ENCODE measurements around the gene FKRP.

FKRP gene

DNA sequence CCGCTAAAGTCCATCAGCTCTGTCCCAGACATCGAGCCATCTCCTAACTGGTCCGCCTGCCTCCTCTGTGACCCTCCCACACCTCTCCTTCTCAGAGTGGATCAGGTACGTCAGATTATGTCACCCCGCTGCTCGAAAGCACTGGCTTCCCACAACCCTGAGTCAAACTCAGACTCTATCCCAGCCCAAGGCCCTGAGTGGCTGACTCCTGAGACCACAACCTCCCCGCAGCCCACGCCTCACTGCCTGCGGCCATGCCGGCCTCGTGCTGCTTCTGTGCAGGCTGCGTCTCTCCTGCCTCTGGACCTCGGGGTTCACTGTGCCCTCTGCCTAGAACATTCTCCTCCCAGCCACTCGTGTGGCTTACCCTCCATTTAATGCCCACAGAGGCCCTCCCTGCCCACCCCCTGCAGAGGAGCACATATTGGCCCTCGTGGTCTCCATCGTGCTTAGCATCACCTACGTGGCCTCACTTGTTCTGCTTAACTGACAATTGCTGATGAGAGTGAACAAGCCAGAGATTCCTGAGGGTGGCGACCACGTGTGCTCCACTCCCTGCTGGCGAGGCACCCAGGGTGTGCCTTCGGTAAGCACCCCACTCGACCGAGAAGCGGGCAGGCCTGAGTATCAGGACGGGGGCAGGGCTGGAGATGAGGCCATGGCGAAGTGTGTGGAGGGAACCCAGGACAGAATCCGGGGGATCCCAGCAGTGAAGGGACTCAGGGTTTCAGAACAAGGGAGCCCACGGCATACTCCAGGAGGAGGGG lies 13.5 kb upstream of the FKRP start:
- DNase-seq = no peak

DNA sequence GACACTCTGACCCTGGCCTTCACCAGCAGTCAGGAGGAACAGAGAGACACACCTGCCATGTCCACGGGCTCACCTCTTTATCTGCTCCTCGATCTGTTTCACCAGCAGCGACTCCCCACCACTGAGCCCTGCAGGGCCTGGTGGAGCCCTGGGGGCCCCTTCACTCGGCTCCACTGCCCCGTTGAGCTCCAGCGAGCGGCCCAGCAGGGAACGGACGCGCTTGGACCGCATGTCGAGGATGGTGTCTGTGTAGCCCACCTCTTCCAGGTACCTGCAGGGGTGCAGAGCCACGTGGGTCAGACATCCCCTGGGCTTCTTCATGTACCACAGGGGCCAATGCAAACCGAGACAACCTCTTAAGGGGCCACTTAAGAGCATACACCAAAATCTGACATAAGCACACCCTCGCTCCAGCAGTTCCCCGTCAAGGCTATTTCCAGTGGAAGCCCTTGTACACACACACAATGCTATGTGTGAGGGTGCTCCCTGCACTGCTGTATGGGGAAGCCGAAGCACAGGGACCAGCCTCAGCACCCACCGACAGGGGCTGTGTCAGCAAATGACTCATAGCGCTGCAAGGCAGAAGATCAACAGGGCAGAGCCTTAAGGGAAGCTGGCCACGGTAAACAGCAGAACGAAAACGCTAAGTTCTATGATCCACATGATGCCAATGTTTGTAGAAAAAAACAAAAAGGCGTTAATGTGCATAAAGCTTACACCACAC lies 12.7 kb upstream of the FKRP start:
- DNase-seq = no peak

DNA sequence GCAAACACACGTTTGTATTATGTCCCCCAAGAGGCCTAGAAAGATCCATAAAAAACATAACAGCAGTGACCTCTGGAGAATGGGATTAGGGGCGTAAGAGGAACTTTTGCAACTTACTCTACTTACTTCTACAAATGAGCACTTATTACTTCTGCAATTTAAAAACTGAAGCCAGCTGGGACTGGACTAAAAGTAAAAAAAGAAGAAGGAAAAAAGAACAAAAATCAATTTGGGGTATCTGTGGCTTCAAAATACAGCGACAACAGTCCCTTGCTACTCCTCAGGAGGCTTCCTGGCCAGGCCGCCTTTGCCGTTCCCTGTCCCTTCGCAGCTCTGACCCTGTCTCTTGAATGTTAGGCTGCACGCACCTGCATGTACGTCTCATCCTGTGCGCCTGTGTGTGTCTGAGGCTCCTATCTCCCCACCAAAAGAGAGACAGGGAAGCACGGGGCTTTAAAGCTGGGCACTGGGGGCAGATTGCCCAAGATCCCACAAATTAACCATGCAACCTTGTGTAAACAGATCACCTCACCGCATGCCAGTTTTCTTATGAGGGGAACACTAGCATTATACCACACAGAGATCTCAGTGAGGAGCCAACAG lies 12.1 kb upstream of the FKRP start:
- DNase-seq = no peak

DNA sequence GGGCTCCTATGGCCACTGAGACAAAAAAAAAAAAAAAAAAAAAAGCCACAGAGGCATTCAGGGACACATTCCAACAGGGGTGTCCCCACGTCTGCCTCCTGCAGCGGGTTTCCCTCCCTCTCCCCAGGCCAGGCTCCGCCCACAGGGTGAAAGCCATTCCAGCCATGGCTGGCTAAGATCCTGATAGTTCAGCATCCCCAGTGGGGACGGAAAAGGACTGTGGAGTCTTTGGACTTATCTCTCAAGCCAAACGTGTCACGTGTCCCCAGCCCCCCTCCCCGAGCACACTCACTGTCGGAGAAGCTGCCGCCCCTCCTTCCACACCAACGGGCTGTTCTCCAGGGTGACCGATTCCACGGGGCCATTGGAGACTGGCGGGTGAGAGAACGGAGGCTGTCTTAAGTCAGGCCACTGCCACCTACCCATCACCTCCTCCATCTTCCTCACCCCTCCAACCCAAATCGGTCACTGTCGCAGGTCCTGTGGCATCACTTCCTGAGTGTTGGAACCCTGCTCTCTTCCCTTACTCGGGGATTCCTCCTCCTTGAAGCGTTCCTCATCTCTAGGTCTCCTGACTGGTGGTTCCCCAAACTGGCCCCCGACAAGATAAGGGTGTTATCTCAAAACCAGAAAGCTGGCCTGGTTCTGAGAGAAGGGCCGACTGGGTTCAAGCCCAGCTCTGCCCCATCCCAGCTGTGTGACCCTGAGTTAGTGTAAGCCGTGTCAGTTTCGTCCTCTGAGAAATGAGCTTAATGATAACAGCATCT lies 9.1 kb upstream of the FKRP start:
- no peak for DNase-seq

DNA sequence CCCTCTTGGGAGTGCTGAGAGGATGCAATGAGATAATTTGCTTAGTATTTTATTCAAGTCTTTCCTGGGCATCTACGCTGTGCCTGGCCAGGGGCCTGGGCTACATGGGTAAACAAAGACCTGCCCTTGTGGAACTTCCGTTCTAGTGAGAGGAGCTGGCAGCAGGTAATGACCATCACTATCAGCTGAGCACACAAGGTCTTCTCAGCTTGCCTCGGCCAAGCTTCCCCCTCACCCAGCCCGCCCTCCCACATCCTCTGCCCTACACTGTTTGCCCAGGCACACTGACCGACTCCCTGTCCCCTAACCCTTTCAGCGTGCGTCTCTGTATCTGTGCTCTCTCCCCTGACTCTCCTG lies 8.6 kb upstream of the FKRP start:
- no peak for DNase-seq

DNA sequence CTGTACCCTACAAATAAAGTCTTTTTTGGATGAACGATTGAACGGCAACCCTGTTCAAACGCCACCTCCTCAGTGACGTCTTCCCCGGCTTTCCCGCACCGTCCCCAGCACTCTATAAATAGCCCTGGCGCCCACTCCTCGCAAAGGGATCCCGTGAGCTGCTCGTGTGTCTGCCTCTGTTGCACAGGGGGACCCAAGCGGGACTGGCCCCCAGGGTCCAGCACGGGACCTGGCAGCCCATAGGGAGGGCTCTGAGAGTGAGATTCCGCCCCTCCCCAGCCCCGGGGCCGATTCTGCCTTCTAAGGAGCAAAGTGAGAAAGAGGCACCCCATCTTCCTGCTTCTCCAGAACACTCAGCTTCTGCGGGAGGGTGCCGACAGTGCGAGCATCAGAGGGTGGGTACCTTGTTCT lies 8.1 kb upstream of the FKRP start:
- no peak for DNase-seq

DNA sequence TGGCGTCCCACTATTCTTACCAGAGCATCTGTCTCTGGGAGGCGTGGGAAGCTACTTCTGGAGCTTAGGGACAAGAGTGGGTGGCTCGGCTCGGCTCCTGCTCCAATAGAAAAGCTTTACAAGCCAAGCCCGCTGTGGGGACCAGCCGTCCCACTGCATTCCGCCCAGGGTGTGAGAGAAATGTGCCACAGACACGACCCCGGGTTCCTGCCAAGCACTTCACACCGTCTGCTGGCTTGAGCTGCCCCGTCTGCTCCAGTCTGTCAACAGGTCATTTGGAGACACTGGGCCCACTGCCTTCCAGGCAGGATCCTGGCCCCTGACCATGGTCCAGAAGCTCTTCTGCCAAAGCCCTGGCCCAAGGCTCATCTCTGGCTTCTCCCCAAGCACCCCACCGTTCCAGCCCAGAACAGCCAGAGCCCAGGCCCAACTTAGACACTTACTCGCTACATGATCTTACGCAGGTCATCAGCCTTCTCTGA lies 6.5 kb upstream of the FKRP start:
- no peak for DNase-seq

DNA sequence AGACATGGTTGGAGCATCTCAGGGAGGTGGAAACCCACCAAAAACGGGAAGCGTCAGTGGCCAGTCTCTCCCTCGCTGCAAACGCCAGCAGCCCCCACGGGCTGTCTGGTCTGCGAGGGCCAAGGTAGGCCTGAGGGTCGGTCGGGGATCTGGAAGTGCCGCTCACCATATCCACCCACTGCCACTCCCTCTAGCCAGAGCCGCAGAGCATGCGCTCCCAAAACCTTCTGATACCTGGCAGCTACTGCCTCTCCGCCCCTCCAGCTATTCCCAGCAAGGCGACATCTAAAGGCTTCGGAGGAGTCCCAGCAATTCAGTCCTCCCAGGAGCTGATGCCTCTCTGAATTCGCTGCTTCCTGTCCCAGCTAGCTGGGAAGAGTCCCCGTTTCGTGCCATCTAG lies 4.4 kb upstream of the FKRP start:
- DNase-seq = no peak

DNA sequence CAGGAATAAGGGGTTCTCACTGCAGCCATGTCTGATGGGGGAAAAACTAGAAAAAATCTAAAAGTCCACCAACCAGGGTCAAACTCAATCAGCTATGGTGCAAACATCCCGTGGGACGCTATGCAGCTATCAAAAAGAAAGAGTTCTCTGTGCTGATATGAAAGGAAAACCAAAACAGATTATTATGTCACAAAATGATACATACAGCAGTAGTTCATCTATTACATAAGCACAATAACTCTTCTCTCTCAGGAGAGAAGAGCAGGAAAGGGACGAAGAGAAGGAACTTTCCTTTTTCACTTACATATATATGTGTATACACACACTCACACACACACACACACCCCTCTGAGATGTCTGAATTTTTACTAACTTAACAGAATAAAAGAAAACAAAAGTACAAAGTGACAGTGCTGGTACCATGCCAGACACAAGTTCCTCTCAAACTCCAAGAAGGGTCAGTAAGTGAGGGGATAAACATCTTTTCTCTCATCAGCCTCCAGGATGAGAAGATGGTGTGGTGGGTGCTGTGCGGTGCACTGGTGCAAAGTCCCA lies 2.9 kb upstream of the FKRP start:
- no peak for DNase-seq

DNA sequence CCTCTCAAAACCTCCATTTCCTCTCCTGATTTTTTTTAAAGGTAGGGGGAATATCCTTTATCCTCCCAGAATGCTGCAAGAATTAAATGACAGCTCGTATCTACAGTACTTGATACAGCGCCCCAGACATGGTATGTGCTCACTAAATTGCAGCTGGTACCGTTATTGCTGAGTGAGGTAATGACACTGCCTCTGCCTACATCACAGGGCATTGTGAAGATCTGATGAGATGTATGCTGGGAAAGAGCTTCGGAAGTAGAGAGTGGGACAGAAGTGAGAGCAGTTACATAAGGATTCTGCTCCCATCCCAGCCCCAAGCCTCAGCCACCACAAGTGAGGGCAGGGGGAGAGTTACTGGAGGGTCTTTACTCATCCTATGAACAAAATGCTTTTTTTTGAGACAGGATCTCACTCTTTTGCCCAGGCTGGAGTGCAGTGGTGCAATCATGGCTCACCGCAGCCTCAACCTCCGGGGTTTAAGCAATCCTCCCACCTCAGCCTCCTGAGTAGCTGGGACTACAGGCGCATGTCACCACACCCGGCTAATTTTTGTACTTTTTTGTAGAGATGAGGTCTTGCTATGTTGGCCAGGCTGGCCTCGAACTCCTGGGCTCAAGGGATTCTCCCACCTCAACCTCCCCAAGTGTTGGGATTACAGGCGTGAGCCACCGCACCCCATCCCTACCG lies 1.7 kb upstream of the FKRP start:
- DNase-seq = no peak

DNA sequence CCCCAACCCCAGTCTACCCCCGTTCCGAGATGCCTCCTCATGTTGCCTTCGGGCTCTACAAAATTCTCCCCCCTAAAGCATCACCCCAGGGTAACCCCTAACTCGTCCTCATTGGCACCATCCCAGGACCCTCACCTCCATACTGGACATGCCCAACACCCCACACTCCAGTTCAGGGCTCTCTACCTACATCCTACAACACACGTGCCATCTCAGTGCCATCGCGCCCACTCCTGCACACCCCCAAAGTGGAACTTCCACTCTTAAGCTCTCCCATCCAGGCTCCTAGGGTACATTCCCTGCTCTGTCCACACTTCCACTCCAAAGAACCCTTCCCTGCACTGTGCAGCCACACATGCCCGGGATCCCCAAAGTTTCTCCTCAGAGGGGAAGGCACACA lies 827 bp upstream of the FKRP start:
- DNase-seq = no peak

DNA sequence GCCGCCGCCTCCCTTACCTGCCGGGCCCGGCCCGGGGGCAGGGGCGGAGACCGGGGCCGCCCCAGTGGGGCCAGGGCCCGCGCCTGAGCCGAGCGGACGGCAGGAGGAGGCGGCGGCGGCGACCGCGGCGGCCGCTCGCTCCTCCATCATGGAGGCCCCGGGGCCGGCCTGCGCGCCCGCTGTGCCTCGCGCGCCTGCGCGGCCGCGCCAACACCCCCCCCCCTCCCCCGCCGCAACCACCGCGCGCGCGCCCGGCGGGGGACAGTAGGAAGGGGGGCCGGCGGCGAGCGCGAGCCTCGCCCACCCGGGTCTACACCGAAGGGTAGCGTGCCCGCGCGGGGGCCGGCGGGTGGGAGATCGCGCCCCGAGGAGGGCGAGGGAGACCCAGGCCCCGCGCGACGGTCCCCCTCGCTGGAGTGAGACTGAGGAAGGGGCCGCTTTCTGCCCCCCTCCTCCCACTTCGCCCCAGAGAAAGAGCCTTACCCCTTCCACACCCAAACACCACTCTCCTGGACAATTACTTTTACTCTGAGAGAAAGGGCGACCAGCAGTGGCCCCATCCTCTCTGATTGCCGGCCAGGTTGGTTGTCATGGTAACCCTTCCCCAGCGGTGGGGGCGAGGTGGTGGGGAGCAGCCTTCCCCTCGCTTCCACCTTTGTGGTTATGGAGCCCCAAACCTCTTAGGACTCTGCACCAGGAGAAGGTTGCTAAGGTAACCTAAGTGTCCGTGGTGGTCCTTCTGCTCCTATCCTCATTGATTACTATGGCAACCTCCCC lies 612 bp downstream of the FKRP start, which contains the start of gene STRN4:
Gene STRN4, minus strand, starts transcription at position 170 of the 777 bp plus-strand sequence. Its CDS starts 20 bp downstream, at position 150.
- peak; percentile 68 for DNase-seq

DNA sequence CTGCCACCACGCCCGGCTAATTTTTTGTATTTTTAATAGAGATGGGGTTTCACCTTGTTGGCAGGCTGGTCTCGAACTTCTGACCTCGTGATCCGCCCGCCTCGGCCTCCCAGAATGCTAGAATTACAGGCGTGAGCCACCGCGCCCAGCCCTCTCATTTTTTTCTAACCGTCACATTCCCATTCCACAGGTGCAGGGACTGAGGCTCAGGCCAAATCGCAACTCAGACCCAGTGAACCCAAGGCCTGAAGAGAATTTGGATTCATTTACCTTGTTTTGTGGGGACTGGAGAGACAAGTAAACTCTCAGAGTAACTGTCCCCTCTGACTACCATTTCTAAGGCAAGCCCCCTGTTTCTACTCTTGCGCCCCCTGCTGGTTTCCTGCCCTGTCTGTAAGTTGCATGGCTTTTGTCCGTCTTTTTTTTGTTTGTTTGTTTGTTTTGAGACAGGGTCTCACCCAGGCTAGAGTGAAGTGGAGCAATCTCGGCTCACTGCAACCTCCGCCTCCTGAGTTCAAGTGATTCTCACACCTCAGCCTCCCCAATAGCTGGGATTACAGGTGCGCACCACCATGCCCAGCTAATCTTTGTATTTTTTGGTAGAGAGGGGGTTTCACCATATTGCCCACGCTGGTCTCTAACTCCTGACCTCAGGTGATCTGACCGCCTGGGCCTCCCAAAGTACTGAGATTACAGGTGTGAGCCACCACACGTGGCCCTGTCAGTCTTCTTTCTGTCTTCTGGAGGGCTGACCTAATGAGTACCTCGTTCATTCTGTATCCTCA lies 2.7 kb downstream of the FKRP start:
- peak; percentile 23 for DNase-seq

DNA sequence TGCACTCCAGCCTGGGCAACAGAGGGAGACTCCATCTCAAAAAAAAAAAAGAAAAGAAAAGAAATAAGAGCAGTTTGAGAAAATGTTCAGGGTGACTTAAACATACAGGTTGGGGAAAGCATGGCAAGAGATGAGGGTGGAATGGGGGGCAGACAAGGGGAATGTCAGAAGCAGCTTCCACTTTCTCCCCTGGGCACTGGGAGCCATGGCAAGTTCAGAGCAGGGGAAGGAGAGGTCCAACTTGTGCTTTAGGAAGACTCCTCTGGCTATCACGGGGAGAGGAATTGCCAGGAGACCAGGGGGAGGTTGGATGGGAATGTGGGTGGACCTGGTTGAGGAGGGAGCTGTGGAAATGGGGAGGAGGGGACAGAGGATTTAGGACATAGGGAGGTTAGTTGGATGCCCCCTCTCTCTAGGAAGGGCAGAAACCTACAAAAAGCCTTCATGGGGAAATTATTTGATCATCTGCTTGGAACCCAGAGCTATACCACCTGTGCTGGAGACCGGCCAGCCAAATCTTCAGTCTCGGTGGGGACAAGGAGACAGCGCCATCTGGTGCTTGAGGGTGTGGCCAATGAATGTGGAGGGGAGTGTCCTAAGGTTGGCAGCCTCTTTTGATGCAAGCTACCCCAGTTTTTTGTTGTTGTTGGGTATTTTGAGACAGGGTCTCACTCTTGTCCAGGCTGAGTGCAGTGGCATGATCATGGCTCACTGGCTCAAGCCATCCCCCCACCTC lies 7.7 kb downstream of the FKRP start:
- peak; percentile 95 for DNase-seq

DNA sequence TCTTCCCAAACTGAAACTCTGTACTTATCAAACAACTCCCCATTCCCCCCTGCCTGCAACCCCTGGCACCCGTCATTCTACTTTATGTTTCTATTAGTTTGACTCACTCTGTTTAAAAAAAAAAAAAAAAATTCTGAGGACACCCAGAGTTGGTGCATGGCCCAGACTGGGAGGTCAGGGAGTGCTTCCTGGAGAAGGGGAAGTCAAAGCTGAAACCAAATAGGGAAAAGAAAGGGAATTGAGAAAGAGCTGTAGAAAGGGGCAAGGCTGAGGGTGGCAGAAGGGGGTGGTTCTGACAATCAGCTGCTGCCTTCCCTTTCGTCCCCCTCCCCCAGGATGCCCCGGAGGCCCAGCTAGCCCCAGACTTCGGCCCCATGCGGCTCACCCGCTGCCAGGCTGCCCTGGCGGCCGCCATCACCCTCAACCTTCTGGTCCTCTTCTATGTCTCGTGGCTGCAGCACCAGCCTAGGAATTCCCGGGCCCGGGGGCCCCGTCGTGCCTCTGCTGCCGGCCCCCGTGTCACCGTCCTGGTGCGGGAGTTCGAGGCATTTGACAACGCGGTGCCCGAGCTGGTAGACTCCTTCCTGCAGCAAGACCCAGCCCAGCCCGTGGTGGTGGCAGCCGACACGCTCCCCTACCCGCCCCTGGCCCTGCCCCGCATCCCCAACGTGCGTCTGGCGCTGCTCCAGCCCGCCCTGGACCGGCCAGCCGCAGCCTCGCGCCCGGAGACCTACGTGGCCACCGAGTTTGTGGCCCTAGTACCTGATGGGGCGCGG lies 9.4 kb downstream of the FKRP start:
- DNase-seq = no peak

DNA sequence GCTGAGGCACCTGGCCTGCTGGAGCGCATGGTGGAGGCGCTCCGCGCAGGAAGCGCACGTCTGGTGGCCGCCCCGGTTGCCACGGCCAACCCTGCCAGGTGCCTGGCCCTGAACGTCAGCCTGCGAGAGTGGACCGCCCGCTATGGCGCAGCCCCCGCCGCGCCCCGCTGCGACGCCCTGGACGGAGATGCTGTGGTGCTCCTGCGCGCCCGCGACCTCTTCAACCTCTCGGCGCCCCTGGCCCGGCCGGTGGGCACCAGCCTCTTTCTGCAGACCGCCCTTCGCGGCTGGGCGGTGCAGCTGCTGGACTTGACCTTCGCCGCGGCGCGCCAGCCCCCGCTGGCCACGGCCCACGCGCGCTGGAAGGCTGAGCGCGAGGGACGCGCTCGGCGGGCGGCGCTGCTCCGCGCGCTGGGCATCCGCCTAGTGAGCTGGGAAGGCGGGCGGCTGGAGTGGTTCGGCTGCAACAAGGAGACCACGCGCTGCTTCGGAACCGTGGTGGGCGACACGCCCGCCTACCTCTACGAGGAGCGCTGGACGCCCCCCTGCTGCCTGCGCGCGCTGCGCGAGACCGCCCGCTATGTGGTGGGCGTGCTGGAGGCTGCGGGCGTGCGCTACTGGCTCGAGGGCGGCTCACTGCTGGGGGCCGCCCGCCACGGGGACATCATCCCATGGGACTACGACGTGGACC lies 10.1 kb downstream of the FKRP start:
- DNase-seq = no peak

DNA sequence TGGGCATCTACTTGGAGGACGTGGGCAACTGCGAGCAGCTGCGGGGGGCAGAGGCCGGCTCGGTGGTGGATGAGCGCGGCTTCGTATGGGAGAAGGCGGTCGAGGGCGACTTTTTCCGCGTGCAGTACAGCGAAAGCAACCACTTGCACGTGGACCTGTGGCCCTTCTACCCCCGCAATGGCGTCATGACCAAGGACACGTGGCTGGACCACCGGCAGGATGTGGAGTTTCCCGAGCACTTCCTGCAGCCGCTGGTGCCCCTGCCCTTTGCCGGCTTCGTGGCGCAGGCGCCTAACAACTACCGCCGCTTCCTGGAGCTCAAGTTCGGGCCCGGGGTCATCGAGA lies 10.7 kb downstream of the FKRP start:
- DNase-seq = no peak

DNA sequence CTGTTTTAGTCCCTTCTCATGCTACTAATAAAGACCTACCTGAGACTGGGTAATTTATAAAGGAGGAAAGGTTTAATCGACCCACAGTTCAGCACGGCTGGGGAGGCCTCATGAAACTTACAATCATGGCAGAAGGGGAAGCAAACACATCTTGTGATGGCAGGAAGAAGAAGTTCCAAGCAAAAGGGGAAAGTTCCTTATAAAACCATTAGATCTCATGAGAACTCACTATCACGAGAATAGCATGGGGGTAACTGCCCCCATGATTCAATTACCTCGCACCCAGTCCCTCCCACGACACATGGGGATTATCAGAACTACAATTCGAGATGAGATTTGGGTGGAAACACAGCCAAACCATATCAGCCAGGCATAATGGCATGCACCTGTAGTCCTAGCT lies 13.3 kb downstream of the FKRP start:
- DNase-seq = no peak
